ENCODE data around the gene KIF21B. TPM values are rescaled to one million over a fixed set of nuclear protein-coding genes. Genes with fewer than 3 reads are reported as not detected.
"Not testable (repeated sequence)": the region's sequence is repeated elsewhere in the genome, so short reads cannot be mapped to it uniquely, and the experiment has no call there.

KIF21B gene
- total and polyA plus RNA-seq, 2 of the 8 experiments (the other 6 are each of a cell fraction or from before 2014, with no cell fraction given): 10.8 to 26.5 TPM

- TF ChIP-seq TCF12 (IDR thresholded peaks at IDR 0.05; ENCODE audit: low read depth, low read length) (no peak), TAF1 (IDR thresholded peaks at IDR 0.05; ENCODE audit: low read depth, low read length) (no peak), E2F6 (IDR thresholded peaks at IDR 0.05) (no peak)
Observed at GRCh38 chr1:200962631-200963030, 60.9 kb downstream of the KIF21B start (continued).

DNA sequence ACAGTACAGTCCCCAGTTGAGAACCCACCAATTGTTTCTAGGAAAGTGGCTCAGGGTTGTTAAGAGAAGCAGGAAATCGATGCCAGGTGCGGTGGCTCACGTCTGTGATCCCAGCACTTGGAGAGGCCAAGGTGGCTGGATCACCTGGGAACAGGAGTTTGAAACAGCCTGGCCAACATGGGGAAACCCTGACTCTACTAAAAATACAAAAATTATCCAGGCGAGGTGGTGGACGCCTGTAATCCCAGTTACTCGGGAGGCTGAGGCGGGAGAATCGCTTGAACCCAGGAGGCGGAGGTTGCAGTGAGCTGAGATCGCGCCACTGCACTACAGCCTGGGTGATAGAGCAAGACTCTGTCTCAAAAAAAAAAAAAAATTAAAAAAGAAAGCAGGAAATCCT is 61.4 kb downstream of the KIF21B start:
- H4K20me1 ChIP-seq (replicated peaks in 1 of 2; ENCODE audit: control insufficient read depth in 1 of 2, insufficient read depth in 2 of 2, low read length in 2 of 2); H4K8ac ChIP-seq (ENCODE audit: extremely low read depth, insufficient read depth, low read length); H3K79me1 ChIP-seq (ENCODE audit: low read depth, low read length); FAIRE-seq; H2BK120ac ChIP-seq (replicated peaks; ENCODE audit: low read depth, low read length); H3K4me1 ChIP-seq (replicated peaks in 1 of 4; ENCODE audit: control insufficient read depth in 3 of 4, insufficient read depth in 4 of 4, low read length in 3 of 4); DNase-seq (ENCODE audit: low read depth in 1 of 2, low spot score in 2 of 2); H3K14ac ChIP-seq (ENCODE audit: insufficient read length); H3K4me3 ChIP-seq (ENCODE audit: extremely low read depth in 1 of 4, insufficient read depth in 2 of 4, low read depth in 3 of 4, low read length in 4 of 4); H2BK5ac ChIP-seq (ENCODE audit: low read depth, low read length); H3K4ac ChIP-seq (replicated peaks; ENCODE audit: insufficient read length, low read depth, low read length); H3K23me2 ChIP-seq (ENCODE audit: low read depth, low read length); H2BK12ac ChIP-seq (ENCODE audit: low read depth, low read length); H3K79me2 ChIP-seq (ENCODE audit: control insufficient read depth in 1 of 2, insufficient read depth in 2 of 2, low read length in 2 of 2); H3K27me3 ChIP-seq (replicated peaks in 1 of 4; ENCODE audit: control insufficient read depth in 3 of 4, extremely low read depth in 1 of 4, insufficient read depth in 3 of 4, low read length in 3 of 4); H2BK20ac ChIP-seq (ENCODE audit: low read length); H2AFZ ChIP-seq (ENCODE audit: low read length); H4K91ac ChIP-seq (replicated peaks; ENCODE audit: insufficient read length, low read length); H3K4me2 ChIP-seq (ENCODE audit: insufficient read depth in 1 of 2, low read depth in 2 of 2, low read length in 2 of 2); H3K23ac ChIP-seq (ENCODE audit: insufficient read length); POLR2A ChIA-PET (ENCODE audit: partially characterized antibody); H3K9ac ChIP-seq (replicated peaks in 1 of 4; ENCODE audit: extremely low read depth in 1 of 4, low read depth in 3 of 4, low read length in 3 of 4); H3K9me3 ChIP-seq (ENCODE audit: insufficient read depth in 2 of 2, low read depth in 1 of 2, low read length in 1 of 2); H3K56ac ChIP-seq (replicated peaks; ENCODE audit: insufficient read length, low read depth, low read length); H2AK5ac ChIP-seq (ENCODE audit: low read depth, low read length); H2BK15ac ChIP-seq (ENCODE audit: low read length); H3K18ac ChIP-seq (ENCODE audit: extremely low read depth, low read length); H3K36me3 ChIP-seq (ENCODE audit: control insufficient read depth in 2 of 4, insufficient read depth in 4 of 4, low read length in 3 of 4); H4K5ac ChIP-seq (ENCODE audit: insufficient read length, low read depth, low read length); H3K27ac ChIP-seq (ENCODE audit: low read depth, low read length): not testable (repeated sequence)
- 86% methylated on average over 9 of the region's 11 CpGs; no CpG with 5 or more reads in 1 of the 2 experiments for WGBS, 2 experiments (ENCODE audit: extremely low coverage in 1 of 2, insufficient coverage in 1 of 2, insufficient read length in 1 of 2, insufficient replicate concordance in 2 of 2, low coverage in 1 of 2, low lambda C conversion rate in 2 of 2, missing lambda C conversion rate in 1 of 2)
- CTCF ChIA-PET (ENCODE audit: partially characterized antibody): interaction anchor here (0.9 to 3.3 kb wide), 5 partner anchors 9 to 155 kb away, joined by 3 to 19 read pairs (median 3); no protein-coding TSS in a partner anchor
